T-helper 17 cell (primary cell): ENCODE data around the gene HSDL1. TPM values are rescaled to one million over a fixed set of nuclear protein-coding genes. Genes with fewer than 3 reads are reported as not detected.

Experiments
- ATAC-seq: fragments of 150-1000 bp; cut with Tn5 transposase; 2 replicates; pipeline ENCODE4 v1.10.0; 2021; ENCODE audit warnings: mild to moderate bottlenecking, moderate library complexity
- DNase-seq, 3 donors: peaks; one replicate each; pipeline versions ENCODE4 v3.0.0 to v3.0.0-alpha.2; 2020 to 2021
- H3K9me3 ChIP-seq: one replicate; pipeline ENCODE4 v1.7.0; 2013; ENCODE audit warnings: low read length, mild to moderate bottlenecking; ENCODE audit not compliant: control insufficient read depth, poor library complexity, severe bottlenecking
- H3K27ac Mint-ChIP-seq: one replicate; pipeline ENCODE4 v1.8.0; 2022; ENCODE audit warnings: mild to moderate bottlenecking, moderate library complexity, mixed read lengths
- H3K27me3 Mint-ChIP-seq: one replicate; pipeline ENCODE4 v1.8.0; 2022; ENCODE audit warnings: mixed read lengths
- H3K36me3 Mint-ChIP-seq: one replicate; pipeline ENCODE4 v1.8.0; 2022; ENCODE audit warnings: low read depth, mixed read lengths
- H3K4me1 Mint-ChIP-seq: one replicate; pipeline ENCODE4 v1.8.0; 2022; ENCODE audit warnings: mild to moderate bottlenecking, mixed read lengths
- H3K4me3 Mint-ChIP-seq: one replicate; pipeline ENCODE4 v1.8.0; 2022; ENCODE audit warnings: mild to moderate bottlenecking, moderate library complexity, mixed read lengths
- total RNA-seq, 4 donors: library from RNA in 2 of 4; stranded (reverse) in 2 of 4; gene quantifications; one replicate each; pipeline ENCODE4 v1.2.3 and lab custom pipeline; 2022 to 2026

The HSDL1 gene
- 10 to 100 TPM; 11.9 to 12.6 TPM for total RNA-seq
- 19.6 to 40.6 reads per million in 2 donors for total RNA-seq (lab: John Stamatoyannopoulos, UW)

DNA sequence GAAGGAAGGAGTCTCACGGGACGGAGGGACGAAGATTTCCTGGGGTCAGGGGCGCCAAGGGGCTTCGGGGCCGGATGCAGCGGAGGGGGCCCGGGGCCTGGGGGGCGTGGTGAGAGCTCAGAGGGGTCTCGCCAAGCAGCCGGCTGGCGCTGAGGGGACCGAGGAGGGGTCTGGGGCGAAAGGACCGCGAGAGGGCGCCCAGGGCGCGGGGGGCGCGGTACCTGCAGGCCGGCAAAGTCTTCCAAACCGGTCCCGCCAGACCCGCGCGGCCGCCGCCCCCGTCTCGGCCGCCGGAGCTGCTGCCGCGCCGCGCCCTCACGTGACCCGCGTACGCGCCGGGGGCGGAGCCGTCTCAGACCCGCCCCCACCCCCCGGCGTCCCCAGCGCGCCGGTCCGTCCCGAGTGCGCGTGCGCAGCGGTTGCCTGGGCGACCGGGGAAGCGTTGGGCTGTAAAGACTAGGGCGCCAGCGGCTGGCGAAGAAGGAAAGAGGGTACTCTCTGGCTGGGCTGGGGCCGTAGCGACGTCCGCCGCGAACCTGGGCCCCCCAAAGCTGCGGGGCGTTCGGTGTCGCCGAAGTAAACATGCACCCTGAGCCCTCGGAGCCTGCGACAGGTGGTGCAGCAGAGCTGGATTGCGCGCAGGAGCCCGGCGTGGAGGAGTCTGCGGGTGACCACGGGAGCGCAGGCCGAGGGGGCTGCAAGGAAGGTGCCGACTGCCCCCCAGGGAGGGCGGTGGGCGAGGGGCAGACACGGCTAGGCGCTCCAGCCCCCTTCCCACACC is at the start of gene HSDL1, which contains the start of gene DNAAF1:
Gene HSDL1 (minus strand): TSS at position 319 of the 781 bp plus-strand sequence. CDS start 13,856 bp downstream, outside the sequence.
Gene DNAAF1 (plus strand): TSS at position 450 of the 781 bp plus-strand sequence. CDS start 133 bp downstream, at position 583.
- H3K27ac Mint-ChIP-seq: peak within 1 kb of the TSS; percentile 93
- H3K36me3 Mint-ChIP-seq: peaks cover 2% of the 10 kb centered on the region
- DNase-seq: peak; percentile 94 to 99 (median 97)
- H3K4me1 Mint-ChIP-seq: peaks cover 16% of the 10 kb centered on the region
- H3K4me3 Mint-ChIP-seq: peak within 1 kb of the TSS; percentile 97
- peaks cover 18% of the 10 kb centered on the region for H3K27me3 Mint-ChIP-seq
- H3K9me3 ChIP-seq: no peaks in the 10 kb centered on the region
- ATAC-seq: peak; percentile 87

DNA sequence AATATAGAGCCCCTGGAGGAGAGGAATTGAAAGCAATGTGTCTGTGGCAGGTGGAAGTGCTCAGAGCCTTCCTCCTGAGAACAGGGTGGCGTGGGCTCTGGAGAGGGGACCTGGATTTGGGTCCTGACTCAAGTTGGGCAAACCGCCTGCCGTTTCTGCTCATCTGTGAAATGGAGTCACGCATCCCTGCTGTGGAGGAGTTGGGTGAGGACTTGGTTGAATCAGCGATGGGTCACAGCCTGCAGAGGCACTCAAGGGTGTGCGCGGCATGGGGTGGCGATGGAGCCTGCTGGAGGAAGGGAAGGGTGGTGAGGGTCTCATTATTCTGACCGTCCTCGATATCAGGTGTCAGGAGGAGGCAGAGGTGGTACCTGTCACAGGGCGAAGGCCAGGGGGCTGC is 49.0 kb upstream of the HSDL1 start:
- Mint-ChIP-seq H3K27ac (peak overlapping the region; percentile 81), H3K27me3 (peaks cover 8% of the 10 kb centered on the region), H3K4me1 (peaks cover 15% of the 10 kb centered on the region), H3K4me3 (peak overlapping the region; percentile 57), H3K36me3 (no peaks in the 10 kb centered on the region)
- DNase-seq (no peak), ATAC-seq (no peak)
- H3K9me3 ChIP-seq: no peaks in the 10 kb centered on the region

DNA sequence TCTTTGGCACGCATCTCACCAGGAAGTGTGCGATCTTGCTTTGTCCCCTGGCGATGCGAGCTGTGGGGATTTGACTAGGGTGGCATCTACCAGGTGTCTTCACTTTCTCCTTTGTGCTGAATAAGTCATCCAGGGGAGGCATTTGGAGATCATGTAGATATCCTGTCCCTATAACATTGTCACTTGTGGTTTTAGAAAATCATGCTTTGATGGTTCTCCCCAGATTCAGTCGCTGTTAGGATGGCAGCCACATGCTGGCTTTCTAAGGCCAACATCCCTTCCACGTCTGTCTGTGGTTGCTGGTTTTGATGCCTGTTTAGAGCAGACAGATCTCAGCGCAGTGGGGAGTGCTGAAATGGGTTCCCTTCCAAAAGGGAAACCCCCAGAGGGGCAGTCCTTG is 48.5 kb upstream of the HSDL1 start:
- ATAC-seq (peak; percentile 63), DNase-seq (no peak)
- Mint-ChIP-seq H3K27ac (peak overlapping the region; percentile 81), H3K4me3 (peak overlapping the region; percentile 57), H3K27me3 (peaks cover 3% of the 10 kb centered on the region), H3K4me1 (peaks cover 15% of the 10 kb centered on the region), H3K36me3 (no peaks in the 10 kb centered on the region)
- no peaks in the 10 kb centered on the region for H3K9me3 ChIP-seq

GRCh38 chr16:84191466-84191865 is 46.5 kb upstream of the HSDL1 start:
- no peak for ATAC-seq
- no peak overlapping the region for H3K4me3 Mint-ChIP-seq

DNA sequence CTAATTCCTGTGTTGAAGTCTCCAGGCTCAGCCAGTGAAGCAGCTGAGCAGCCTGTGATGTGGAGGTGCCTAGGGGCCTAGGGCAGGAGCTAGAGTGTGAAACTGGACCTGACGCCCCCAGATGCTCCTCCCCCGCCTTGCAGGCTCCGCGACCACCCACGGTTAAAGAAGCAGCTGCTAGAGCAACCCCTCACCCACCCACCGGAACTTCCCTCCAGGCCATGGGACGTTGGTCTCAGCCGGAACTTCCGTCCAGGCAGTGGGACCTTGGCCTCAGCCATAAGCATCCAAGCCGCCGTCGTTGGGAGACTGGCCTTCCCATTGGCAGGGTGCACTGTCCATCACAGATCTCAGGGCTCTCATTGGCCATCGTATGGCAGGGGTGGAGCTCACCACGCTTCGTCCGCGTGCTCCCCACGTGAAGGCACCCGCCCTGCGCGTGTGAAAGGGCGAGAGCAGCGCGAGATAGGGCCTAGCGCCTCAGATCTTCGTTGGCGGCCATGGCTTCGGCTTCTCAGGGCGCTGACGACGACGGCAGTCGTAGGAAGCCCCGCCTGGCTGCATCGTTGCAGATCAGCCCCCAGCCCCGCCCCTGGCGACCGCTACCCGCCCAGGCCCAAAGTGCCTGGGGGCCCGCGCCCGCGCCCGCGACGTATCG is 45.9 kb upstream of the HSDL1 start, which contains the start of gene ADAD2:
Gene ADAD2 (plus strand): TSS at position 427 of the 658 bp plus-strand sequence. CDS start 74 bp downstream, at position 501.
- Mint-ChIP-seq H3K27ac (no peak within 1 kb of the TSS), H3K36me3 (no peaks in the 10 kb centered on the region), H3K4me1 (peaks cover 12% of the 10 kb centered on the region), H3K4me3 (no peak within 1 kb of the TSS), H3K27me3 (no peaks in the 10 kb centered on the region)
- no peaks in the 10 kb centered on the region for H3K9me3 ChIP-seq
- DNase-seq (no peak), ATAC-seq (no peak)

More at GRCh38 chr16:84191466-84191865, 46.5 kb upstream of the HSDL1 start:
- Mint-ChIP-seq H3K27ac (no peak overlapping the region), H3K27me3 (no peaks in the 10 kb centered on the region), H3K36me3 (no peaks in the 10 kb centered on the region), H3K4me1 (peaks cover 12% of the 10 kb centered on the region)
- no peak for DNase-seq
- no peaks in the 10 kb centered on the region for H3K9me3 ChIP-seq

- DNase-seq (peak; percentile 80 to 87 (median 84)), ATAC-seq (peak; percentile 95)
- Mint-ChIP-seq H3K36me3 (peaks cover 4% of the 10 kb centered on the region), H3K4me3 (peak within 1 kb of the TSS; percentile 95), H3K27ac (peak within 1 kb of the TSS; percentile 88), H3K4me1 (peaks cover 10% of the 10 kb centered on the region), H3K27me3 (no peaks in the 10 kb centered on the region)
- H3K9me3 ChIP-seq: no peaks in the 10 kb centered on the region
Observed at GRCh38 chr16:84186685-84187437, 41.9 kb upstream of the HSDL1 start, which contains the start of gene TAF1C. TSS of gene TAF1C (minus strand) at chr16:84187057. CDS start at chr16:84184988, 2,069 bp downstream.

DNA sequence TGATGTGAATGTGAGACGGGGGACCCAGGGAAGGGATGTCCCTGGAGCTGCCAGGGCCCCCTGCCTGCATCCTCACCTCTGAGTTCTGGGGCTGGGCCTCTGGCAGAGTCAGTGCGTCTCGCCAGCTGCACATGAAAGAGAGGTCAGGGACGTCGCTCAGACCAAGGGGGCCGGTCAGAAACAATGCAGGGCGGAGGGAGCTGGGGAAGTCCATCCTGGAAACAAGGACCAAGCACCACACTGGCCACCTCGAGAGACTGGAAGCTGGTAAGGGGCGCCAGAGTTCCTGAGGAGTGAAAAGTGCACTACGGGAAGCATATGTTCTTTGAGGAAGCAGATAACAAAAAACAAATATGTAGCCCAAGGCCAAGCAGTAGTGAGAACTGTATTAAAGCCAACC is 39.8 kb upstream of the HSDL1 start:
- ATAC-seq: no peak

GRCh38 chr16:84183911-84184591 is 39.1 kb upstream of the HSDL1 start:
- ATAC-seq: no peak
- Mint-ChIP-seq H3K4me3 (peak overlapping the region; percentile 47), H3K27me3 (no peaks in the 10 kb centered on the region), H3K36me3 (peaks cover 4% of the 10 kb centered on the region), H3K4me1 (peaks cover 10% of the 10 kb centered on the region), H3K27ac (no peak overlapping the region)
- DNase-seq: no peak
- H3K9me3 ChIP-seq: no peaks in the 10 kb centered on the region

More for the DNA sequence above, 39.8 kb upstream of the HSDL1 start:
- Mint-ChIP-seq H3K27ac (no peak overlapping the region), H3K27me3 (no peaks in the 10 kb centered on the region), H3K36me3 (peaks cover 4% of the 10 kb centered on the region), H3K4me1 (peaks cover 10% of the 10 kb centered on the region), H3K4me3 (peak overlapping the region; percentile 47)
- no peak for DNase-seq
- H3K9me3 ChIP-seq: no peaks in the 10 kb centered on the region

DNA sequence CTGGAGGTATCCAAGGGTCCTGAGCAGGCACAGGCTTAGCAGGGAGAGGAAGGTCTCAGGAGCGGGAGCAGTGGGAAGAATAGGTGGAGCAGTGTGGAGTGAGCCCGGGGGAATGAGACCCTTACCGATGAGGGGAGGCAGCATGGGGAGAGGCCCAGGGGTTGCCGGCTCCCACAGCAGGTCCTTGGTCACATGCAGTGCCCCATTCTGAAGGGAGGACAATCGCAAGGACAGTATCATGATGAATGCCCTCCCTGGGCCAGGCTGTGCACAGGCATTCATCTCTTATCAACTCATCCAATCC is 38.5 kb upstream of the HSDL1 start:
- Mint-ChIP-seq H3K4me3 (no peak overlapping the region), H3K27me3 (no peaks in the 10 kb centered on the region), H3K4me1 (peaks cover 10% of the 10 kb centered on the region), H3K27ac (peak overlapping the region; percentile 24), H3K36me3 (peaks cover 4% of the 10 kb centered on the region)
- H3K9me3 ChIP-seq: no peaks in the 10 kb centered on the region
- DNase-seq: no peak
- no peak for ATAC-seq

GRCh38 chr16:84182680-84183571 is 37.9 kb upstream of the HSDL1 start:
- peaks cover 10% of the 10 kb centered on the region for H3K4me1 Mint-ChIP-seq
- no peaks in the 10 kb centered on the region for H3K27me3 Mint-ChIP-seq
- peak overlapping the region; percentile 24 for H3K27ac Mint-ChIP-seq
- no peak for ATAC-seq
- peaks cover 4% of the 10 kb centered on the region for H3K36me3 Mint-ChIP-seq
- H3K4me3 Mint-ChIP-seq: no peak overlapping the region
- no peaks in the 10 kb centered on the region for H3K9me3 ChIP-seq
- no peak for DNase-seq

GRCh38 chr16:84182104-84182503 is 37.1 kb upstream of the HSDL1 start:
- DNase-seq: no peak
- Mint-ChIP-seq H3K27me3 (no peaks in the 10 kb centered on the region), H3K36me3 (peaks cover 4% of the 10 kb centered on the region), H3K4me1 (peaks cover 10% of the 10 kb centered on the region), H3K4me3 (no peak overlapping the region), H3K27ac (no peak overlapping the region)
- no peak for ATAC-seq
- H3K9me3 ChIP-seq: no peaks in the 10 kb centered on the region
